HG02642 (cell line): ENCODE measurements around the gene RRM1.
A peak's percentile ranks its signal among the peaks of the same experiment; 100 is the strongest.
"Not testable (repeated sequence)": the region's sequence is repeated elsewhere in the genome, so short reads cannot be mapped to it uniquely, and the experiment has no call there.

Source experiments
- ATAC-seq: cut with Tn5 transposase; IDR thresholded peaks from one replicate; pipeline ENCODE4 v1.9.1; 2021; ENCODE audit warnings: mild to moderate bottlenecking; ENCODE audit not compliant: unreplicated experiment, poor library complexity

RRM1 gene

GRCh38 chr11:4094348-4095291 is at the start of gene RRM1:
TSS of gene RRM1 (plus strand) at chr11:4094799. CDS start at chr11:4095013, 214 bp downstream.
- ATAC-seq, result peak; percentile 97

- ATAC-seq, result no peak
Measured at GRCh38 chr11:4044976-4045646, 49.5 kb upstream of the RRM1 start.

GRCh38 chr11:4048340-4048739 is 46.3 kb upstream of the RRM1 start:
- ATAC-seq, result no peak

- ATAC-seq, result no peak
Measured at GRCh38 chr11:4049006-4049405, 45.6 kb upstream of the RRM1 start.

GRCh38 chr11:4050138-4050537 is 44.5 kb upstream of the RRM1 start:
- ATAC-seq, result no peak

GRCh38 chr11:4053200-4053599 is 41.4 kb upstream of the RRM1 start:
- ATAC-seq, result not testable (repeated sequence)

GRCh38 chr11:4054643-4055042 is 40.0 kb upstream of the RRM1 start:
- ATAC-seq, result no peak

GRCh38 chr11:4059424-4059823 is 35.2 kb upstream of the RRM1 start:
- no peak for ATAC-seq

GRCh38 chr11:4060182-4060923 is 34.2 kb upstream of the RRM1 start:
- no peak for ATAC-seq

GRCh38 chr11:4061700-4062099 is 32.9 kb upstream of the RRM1 start:
- no peak for ATAC-seq

GRCh38 chr11:4063348-4063747 is 31.3 kb upstream of the RRM1 start:
- ATAC-seq, result no peak

GRCh38 chr11:4064278-4064955 is 30.2 kb upstream of the RRM1 start:
- ATAC-seq, result no peak

GRCh38 chr11:4065086-4065485 is 29.5 kb upstream of the RRM1 start:
- ATAC-seq, result no peak

GRCh38 chr11:4065601-4066377 is 28.8 kb upstream of the RRM1 start:
- ATAC-seq, result no peak

- no peak for ATAC-seq
Measured at GRCh38 chr11:4066910-4067309, 27.7 kb upstream of the RRM1 start.

GRCh38 chr11:4068962-4069361 is 25.6 kb upstream of the RRM1 start:
- no peak for ATAC-seq

GRCh38 chr11:4071325-4071724 is 23.3 kb upstream of the RRM1 start:
- no peak for ATAC-seq

- ATAC-seq, result no peak
Measured at GRCh38 chr11:4071914-4072313, 22.7 kb upstream of the RRM1 start.

GRCh38 chr11:4072668-4073285 is 21.8 kb upstream of the RRM1 start:
- ATAC-seq, result peak; percentile 59
